NCI-H774 (cell line): ENCODE data around the gene PAK5.

Experiments
- DNase-seq: peaks from one replicate; lab custom pipeline; 2025; lab: John Stamatoyannopoulos, UW

The PAK5 gene

DNA sequence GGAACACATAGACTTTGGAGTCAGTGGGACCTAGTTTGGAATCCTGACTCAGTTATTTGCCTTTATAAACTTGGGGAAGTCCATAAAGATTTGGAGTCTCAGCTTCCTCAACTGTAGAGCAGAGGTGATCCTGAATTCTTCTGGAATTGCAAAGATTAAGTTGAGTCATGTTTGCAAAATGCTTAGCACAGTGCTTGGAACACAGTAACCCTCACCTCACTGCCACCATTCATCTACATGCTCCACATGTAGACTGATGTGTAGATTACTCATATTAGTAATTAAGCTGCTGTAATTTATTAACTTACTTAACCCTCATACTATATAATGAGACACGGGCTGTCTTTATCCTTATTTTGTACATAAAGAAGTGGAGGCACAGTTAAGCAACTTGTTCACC, 263.0 kb downstream of the PAK5 start:
- no peak for DNase-seq

GRCh38 chr20:9574776-9575175, 264.1 kb downstream of the PAK5 start:
- no peak for DNase-seq

DNA sequence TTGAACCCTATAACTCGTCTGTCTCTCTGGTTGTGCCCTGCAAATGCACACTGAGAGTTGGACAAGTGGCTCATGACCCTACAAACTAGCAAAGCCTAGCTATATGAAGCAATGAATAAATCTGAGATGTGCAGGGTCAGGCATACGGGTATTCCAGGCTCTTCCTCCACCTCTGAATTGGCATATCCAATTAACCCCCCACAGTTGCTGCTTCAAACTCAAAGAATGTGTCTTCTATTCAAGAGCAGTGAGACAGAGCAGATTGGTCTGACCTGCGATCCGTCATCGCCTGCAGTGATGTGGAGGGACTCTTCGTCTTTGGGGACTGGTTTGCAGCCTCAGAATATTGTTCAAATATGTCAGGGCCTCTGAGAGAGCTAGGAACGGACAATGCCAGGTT, 264.7 kb downstream of the PAK5 start:
- no peak for DNase-seq

- no peak for DNase-seq
Measured at GRCh38 chr20:9573335-9574151, 265.3 kb downstream of the PAK5 start.

DNA sequence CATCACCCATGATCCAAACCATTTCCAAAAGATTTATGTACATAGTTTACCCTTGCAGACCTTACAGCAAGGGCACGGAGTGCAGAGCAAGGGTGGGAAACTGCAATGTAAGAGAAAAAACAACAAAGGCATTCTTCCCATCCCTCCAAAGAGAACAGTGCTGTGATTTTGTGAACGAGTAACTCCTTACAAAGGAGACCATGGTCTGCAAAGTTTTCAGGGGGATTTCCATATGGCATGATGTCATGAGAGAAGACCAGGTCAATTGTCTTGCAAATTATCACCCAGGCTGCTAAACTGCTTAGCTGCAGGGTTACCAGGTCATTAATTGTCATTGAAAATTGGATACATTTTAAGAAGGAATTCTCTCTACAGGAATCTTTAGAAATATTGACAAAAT, 266.2 kb downstream of the PAK5 start:
- no peak for DNase-seq

DNA sequence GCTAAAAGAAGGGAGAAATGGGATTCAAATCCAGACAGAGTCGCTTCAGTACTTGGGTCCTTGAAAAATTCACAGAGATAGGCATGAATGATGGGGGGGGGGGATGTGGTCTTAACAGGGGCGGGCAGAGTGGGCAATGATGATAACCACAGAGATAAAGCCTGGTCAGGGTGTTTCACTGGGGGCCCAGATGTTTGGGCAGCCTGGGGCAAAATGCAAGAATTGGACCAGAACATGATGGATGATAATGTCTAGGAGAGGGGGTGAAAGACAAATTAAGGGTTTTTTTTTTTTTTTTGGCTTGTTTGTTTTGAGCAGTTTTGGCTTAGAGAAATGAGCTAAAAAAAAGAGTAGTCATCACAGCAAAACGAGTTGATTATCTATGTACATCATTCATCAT, 267.1 kb downstream of the PAK5 start:
- no peak for DNase-seq

- DNase-seq = no peak
Measured at GRCh38 chr20:9570612-9571011, 268.3 kb downstream of the PAK5 start.

- DNase-seq = no peak
Measured at GRCh38 chr20:9566977-9567376, 271.9 kb downstream of the PAK5 start.

GRCh38 chr20:9565910-9566550, 272.8 kb downstream of the PAK5 start:
- no peak for DNase-seq

GRCh38 chr20:9557411-9557810, 281.5 kb downstream of the PAK5 start:
- DNase-seq = no peak

GRCh38 chr20:9555781-9556180, 283.1 kb downstream of the PAK5 start:
- DNase-seq = no peak

DNA sequence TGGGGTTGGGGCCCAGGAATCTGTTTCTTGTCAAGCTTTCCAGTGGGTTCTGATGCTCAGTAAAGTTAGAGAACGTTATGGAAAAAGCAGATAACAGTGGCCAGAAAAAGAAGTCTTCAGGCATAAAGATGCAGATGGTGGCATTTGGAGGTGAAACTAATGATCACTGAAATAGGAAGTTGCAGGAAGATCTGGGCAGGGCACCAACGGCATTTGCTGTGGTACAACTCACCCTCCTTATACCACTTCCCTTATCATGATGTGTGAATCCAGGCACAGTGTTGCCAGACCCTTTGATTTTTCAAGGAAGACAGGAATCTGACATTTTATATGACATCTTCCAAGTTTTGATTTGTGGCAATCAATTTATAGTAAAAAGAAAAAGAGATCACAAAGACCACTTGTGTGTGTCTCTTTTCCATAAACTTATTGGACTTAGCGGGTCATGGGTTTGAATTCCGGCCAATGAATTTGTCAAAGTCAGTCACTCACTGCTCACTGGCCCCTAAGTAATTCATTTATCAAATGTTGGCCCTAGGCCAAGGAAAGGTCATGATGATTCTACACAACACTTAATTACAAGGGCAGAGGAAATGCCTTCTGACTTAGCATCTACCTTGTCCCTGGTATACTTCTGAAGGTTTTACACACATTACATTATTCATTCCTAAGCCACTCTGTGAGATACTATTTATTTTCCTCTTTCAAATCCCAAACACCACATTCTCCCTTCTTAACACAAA, 286.9 kb downstream of the PAK5 start:
- DNase-seq = no peak

- DNase-seq = no peak
Measured at GRCh38 chr20:9550871-9551270, 288.0 kb downstream of the PAK5 start.

DNA sequence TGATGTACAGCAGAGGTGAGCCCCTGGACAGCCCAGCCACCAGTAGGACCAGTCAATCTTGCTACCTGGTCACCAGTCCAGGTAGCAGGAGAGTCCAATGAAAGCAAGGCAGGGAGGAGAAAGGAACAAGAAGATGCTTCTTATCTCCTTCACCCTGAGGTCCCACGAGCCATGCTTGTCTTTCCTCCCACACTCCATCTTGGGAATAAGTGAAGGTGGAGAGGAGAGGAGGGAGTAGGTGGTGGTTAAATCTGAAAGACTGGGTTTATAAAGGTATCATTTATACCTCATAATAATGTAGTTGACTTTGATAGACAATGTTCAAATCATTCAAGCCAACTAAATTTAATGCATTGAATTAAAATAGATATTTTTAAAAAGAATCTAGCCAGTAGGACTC, 288.6 kb downstream of the PAK5 start:
- no peak for DNase-seq

DNA sequence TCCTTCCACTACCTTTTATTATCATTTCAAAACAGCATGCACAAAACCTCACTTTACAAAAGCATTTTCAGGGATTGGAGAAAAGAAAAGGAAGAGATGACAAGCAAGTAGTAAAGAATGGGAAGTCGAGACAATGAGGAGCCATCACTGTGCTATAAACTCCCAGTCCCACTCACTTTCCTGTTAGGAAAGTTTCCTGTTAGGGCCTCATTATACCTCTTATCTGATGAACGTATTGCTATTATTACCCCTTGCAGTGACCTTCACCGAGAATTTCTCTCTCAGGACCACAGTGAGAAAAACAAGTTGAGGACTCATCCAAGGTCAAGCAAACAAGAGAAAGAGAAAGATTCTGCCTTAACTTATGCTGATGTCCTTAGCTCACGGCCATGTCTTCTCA, 295.7 kb downstream of the PAK5 start:
- no peak for DNase-seq

GRCh38 chr20:9535449-9535848, 303.4 kb downstream of the PAK5 start:
- DNase-seq = no peak

DNA sequence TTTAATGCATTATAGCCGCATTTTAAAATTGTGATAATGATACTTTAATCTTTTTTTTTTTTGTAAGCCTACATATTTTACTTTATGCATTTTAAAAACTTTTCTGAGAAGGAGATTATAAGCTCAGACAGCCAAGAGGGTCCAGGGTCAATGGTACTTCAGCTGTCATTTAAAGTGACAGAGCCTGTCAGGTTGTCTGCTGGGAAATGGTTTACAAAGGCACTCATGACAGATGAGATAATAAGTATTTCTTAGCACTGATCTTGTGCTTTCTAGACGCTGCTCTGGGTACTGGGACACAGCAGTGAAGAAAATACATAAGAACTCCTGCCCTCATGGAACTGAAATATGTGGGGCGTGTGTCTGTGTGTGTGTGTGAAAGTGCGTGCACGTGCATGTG, 304.9 kb downstream of the PAK5 start:
- DNase-seq = no peak

DNA sequence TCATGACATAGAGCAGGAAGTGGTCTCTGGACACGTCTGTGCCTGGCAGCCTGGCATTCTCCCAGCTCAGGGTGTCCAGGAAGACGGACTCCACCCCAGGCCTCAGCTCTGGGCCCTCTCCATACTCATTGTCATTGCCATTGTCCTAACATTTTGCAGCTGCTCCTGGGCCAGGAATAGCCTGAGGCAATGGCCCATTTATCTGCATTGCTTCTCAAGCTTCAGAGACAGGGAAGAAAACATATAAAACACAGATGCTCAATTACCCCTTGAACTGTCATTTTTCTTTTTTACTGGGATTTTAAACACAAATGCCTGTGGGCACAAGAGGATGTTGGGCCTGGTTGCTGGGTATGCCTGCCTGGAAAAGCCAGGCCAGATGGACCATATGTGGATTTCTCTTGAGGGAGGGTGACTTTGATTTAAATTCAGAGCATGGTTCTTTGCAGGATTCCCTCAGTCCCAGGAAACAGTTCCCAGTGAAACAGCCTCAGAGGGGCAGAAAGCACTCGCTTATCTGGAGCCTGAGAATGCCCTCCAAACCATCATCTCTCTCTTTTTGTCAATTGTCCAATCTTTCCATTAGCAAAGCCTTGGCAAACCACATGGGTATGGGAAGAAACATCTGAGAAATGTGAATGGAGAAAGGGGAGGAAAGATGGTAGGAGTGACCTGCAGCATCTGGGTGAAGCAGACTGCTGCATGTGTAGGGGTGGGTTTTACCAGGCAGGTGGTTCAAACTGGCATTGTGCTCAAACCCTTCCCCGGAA, 306.6 kb downstream of the PAK5 start:
- no peak for DNase-seq

DNA sequence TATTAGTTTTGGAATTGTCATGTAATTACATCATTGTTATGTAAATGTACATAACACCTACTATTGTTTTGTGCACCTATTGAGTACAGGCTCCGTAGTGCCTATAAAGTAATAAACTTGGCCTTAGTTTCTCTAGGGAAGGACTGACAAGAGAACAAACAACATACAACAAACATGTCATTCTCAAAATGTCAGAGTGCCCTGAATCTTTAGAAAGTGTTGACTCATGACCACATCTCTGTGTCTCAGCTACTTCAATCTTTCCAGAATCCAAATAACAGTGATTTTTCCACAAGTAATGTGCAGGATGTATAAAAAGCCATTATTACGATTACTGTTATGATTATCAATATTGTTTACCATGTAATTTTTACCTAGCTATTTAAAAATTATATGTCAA, 307.3 kb downstream of the PAK5 start:
- DNase-seq = no peak

DNA sequence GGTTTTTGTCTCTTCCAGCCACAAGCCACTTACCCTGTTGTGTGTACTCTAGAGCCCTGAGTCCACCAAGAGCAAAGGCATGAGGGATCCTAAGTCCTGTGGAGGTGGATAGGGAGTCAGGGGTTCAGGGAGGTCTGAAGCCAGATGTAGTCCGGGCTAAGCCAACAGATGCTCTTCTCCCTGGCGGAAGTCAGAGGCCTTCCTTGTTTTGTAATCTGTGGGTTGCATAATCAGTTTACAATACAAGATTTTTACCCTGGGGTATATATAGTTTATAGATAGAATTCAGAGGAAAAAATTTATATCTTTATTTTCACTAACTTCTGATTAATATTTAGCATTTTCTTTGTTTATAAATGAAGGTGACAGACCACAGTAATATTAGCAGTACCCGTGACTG, 315.2 kb downstream of the PAK5 start:
- DNase-seq = no peak

DNA sequence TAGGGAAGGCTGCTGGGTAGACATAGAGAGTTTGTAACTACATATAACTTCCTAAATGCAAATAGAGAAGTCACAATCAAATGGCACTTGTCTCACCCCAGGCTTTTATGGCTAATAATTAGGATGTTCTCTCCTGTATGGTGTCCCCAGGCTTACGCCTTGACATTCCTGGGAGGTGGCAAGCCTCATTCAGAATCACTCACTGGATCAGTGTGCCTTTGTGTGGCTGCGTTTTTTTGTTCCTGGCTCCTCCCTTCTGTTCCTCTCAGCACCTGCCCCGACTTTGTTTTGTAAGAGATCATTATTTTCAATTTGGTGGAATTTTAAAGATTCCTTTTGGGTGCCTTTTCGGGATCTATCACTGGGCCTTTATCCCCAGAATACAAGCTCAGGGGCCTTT, 318.8 kb downstream of the PAK5 start:
- DNase-seq = peak; percentile 7

GRCh38 chr20:9518576-9519175, 320.2 kb downstream of the PAK5 start:
- no peak for DNase-seq
